SK-N-SH (cell line): Measurements from ENCODE around the gene NKX6-2. TPM values are rescaled to one million over a fixed set of nuclear protein-coding genes. Genes with fewer than 3 reads are reported as not detected.
A peak's percentile ranks its signal among the peaks of the same experiment; 100 is the strongest.

Experiments used
- CTCF ChIA-PET: fragments of 300-600, 350-600 bp; formaldehyde crosslinking; extraction: SDS; loops from one replicate; lab custom pipeline; 2021; lab: Yijun Ruan, JAX
- POLR2A ChIA-PET: fragments of 350-600 bp; sonication (Branson Sonifier 250); formaldehyde crosslinking; extraction: SDS; loops from one replicate; lab custom pipeline; 2020; ENCODE audit warnings: antibody characterized with exemption, inconsistent platforms; lab: Yijun Ruan, JAX
- DNase-seq: peaks from one replicate; pipeline ENCODE4 v3.0.0; 2012
- H2AFZ ChIP-seq: fragments of 200-600 bp; sonication (generic); 2 replicates; pipeline ENCODE4 v1.8.1; 2016; ENCODE audit warnings: antibody characterized with exemption, mild to moderate bottlenecking, low read depth
- H3F3A ChIP-seq: fragments of 200-600 bp; sonication (generic); replicated peaks from 2 replicates; pipeline ENCODE3; 2016; ENCODE audit warnings: antibody characterized with exemption, mild to moderate bottlenecking; ENCODE audit not compliant: insufficient read depth
- H3K27ac ChIP-seq, 2 experiments: fragments of 200-500 bp in 1 of 2; fragments of 200-600 bp in 1 of 2; sonication (Bioruptor generic) in 1 of 2; sonication (generic), shearing (Covaris generic) in 1 of 2; 2 replicates each; pipeline versions ENCODE4 v1.5.1 to v1.6.1; 2014 to 2016; ENCODE audit warnings: low read depth in 2 of 2, inconsistent platforms in 1 of 2, low read length in 1 of 2, mild to moderate bottlenecking in 1 of 2, mixed read lengths in 1 of 2
- H3K27me3 ChIP-seq: fragments of 200-600 bp; sonication (generic), shearing (Covaris generic); 2 replicates; pipeline ENCODE4 v1.6.1; 2016; ENCODE audit warnings: mixed run types; ENCODE audit not compliant: insufficient read depth
- H3K36me3 ChIP-seq, 2 experiments: fragments of 200-500 bp in 1 of 2; fragments of 200-600 bp in 1 of 2; sonication (Bioruptor generic) in 1 of 2; sonication (generic) in 1 of 2; replicated peaks in 1 of 2; 2 replicates each; pipeline versions ENCODE3 to v1.5.1; 2014 to 2016; ENCODE audit warnings: low read length in 1 of 2, mild to moderate bottlenecking in 1 of 2; ENCODE audit not compliant: insufficient read depth in 2 of 2, control insufficient read depth in 1 of 2
- H3K4me1 ChIP-seq, 2 experiments: fragments of 200-500 bp in 1 of 2; fragments of 200-600 bp in 1 of 2; sonication (Bioruptor generic) in 1 of 2; sonication (generic), shearing (Covaris generic) in 1 of 2; 2 replicates each; pipeline versions ENCODE4 v1.5.1 to v1.6.1; 2014 to 2016; ENCODE audit warnings: low read depth in 1 of 2, low read length in 1 of 2, mixed run types in 1 of 2; ENCODE audit not compliant: insufficient read depth in 2 of 2, control insufficient read depth in 1 of 2
- H3K4me2 ChIP-seq: fragments of 200-600 bp; sonication (generic), shearing (Covaris generic); 2 replicates; pipeline ENCODE4 v1.6.1; 2017; ENCODE audit warnings: mixed run types
- H3K4me3 ChIP-seq, 2 experiments: fragments of 200-500 bp in 1 of 2; fragments of 200-600 bp in 1 of 2; sonication (Bioruptor generic) in 1 of 2; sonication (generic), shearing (Covaris generic) in 1 of 2; 2 replicates each; pipeline versions ENCODE4 v1.5.1 to v1.8.1; 2014 to 2016; ENCODE audit warnings: low read depth in 2 of 2, inconsistent platforms in 1 of 2, low read length in 1 of 2, mild to moderate bottlenecking in 1 of 2, mixed read lengths in 1 of 2, moderate library complexity in 1 of 2
- H3K79me2 ChIP-seq: fragments of 200-600 bp; sonication (generic); 2 replicates; pipeline ENCODE4 v1.8.1; 2017; ENCODE audit warnings: mild to moderate bottlenecking; ENCODE audit not compliant: insufficient read depth
- H3K9ac ChIP-seq: fragments of 200-600 bp; sonication (generic); 2 replicates; pipeline ENCODE4 v1.6.1; 2017; ENCODE audit warnings: mixed run types
- H3K9me2 ChIP-seq: fragments of 200-600 bp; sonication (generic); 2 replicates; pipeline ENCODE4 v1.6.1; 2017; ENCODE audit warnings: mixed run types
- H3K9me3 ChIP-seq: fragments of 200-600 bp; sonication (generic); 2 replicates; pipeline ENCODE4 v1.6.1; 2017; ENCODE audit warnings: mixed run types, mild to moderate bottlenecking, moderate library complexity
- H4K20me1 ChIP-seq: fragments of 200-600 bp; sonication (generic); 2 replicates; pipeline ENCODE4 v1.6.1; 2017; ENCODE audit warnings: mild to moderate bottlenecking, mixed run types; ENCODE audit not compliant: insufficient read depth
- CHD2 ChIP-seq: fragments of 150-350 bp; IDR thresholded peaks from 2 replicates; pipeline ENCODE4 v1.6.1; 2018; ENCODE audit warnings: low read length; ENCODE audit not compliant: partially characterized antibody
- CTCF ChIP-seq: fragments of 200-600 bp; sonication (generic); IDR thresholded peaks from 2 replicates; pipeline ENCODE4 v1.6.1; 2017; ENCODE audit warnings: antibody characterized with exemption, mild to moderate bottlenecking, moderate library complexity
- ELF1 ChIP-seq: IDR thresholded peaks from 2 replicates; pipeline ENCODE4 v1.4.0; 2012
- FOXJ3 ChIP-seq: sonication (generic); formaldehyde crosslinking; IDR thresholded peaks from 2 replicates; pipeline ENCODE4 v1.5.1; 2020; ENCODE audit warnings: mild to moderate bottlenecking, missing genetic modification reagents
- FOXM1 ChIP-seq: IDR thresholded peaks from 2 replicates; pipeline ENCODE4 v1.4.0; 2012; ENCODE audit warnings: low read depth, mild to moderate bottlenecking
- GABPA ChIP-seq: IDR thresholded peaks from 2 replicates; pipeline ENCODE4 v1.4.0; 2012; ENCODE audit warnings: low read depth, mild to moderate bottlenecking
- IRF3 ChIP-seq: fragments of 150-350 bp; IDR thresholded peaks from 2 replicates; pipeline ENCODE4 v1.6.1; 2016; ENCODE audit warnings: mild to moderate bottlenecking, low read depth, low read length
- NRF1 ChIP-seq: IDR thresholded peaks from 2 replicates; pipeline ENCODE4 v1.6.1; 2012; ENCODE audit warnings: low read depth, mild to moderate bottlenecking, low read length
- POLR2AphosphoS5 ChIP-seq: IDR thresholded peaks from 2 replicates; pipeline ENCODE4 v1.6.1; 2012; ENCODE audit warnings: low read depth, low read length
- RAD21 ChIP-seq: IDR thresholded peaks from 2 replicates; pipeline ENCODE4 v1.6.1; 2012; ENCODE audit warnings: mild to moderate bottlenecking, low read length
- RXRA ChIP-seq: IDR thresholded peaks from 2 replicates; pipeline ENCODE4 v1.4.0; 2012; ENCODE audit warnings: low read depth, mild to moderate bottlenecking, borderline replicate concordance
- SIN3A ChIP-seq: IDR thresholded peaks from 2 replicates; pipeline ENCODE4 v1.6.1; 2012; ENCODE audit warnings: low read depth, mild to moderate bottlenecking, low read length, moderate library complexity, borderline replicate concordance
- TAF1 ChIP-seq: IDR thresholded peaks from 2 replicates; pipeline ENCODE4 v1.6.1; 2012; ENCODE audit warnings: low read depth, mild to moderate bottlenecking, low read length, moderate library complexity, borderline replicate concordance
- TEAD4 ChIP-seq: IDR thresholded peaks from 2 replicates; pipeline ENCODE4 v1.4.0; 2012; ENCODE audit warnings: mild to moderate bottlenecking, borderline replicate concordance; ENCODE audit not compliant: insufficient read depth
- YY1 ChIP-seq: IDR thresholded peaks from 2 replicates; pipeline ENCODE4 v1.4.0; 2012; ENCODE audit warnings: low read depth, mild to moderate bottlenecking
- WGBS: methylation state at CpG from one replicate; pipeline ENCODE4 v1.1.6; 2017; ENCODE audit warnings: low lambda C conversion rate; 5-methylcytosine and 5-hydroxymethylcytosine counted together
- polyA plus RNA-seq, 3 experiments: library from polyadenylated mRNA; depleted of rRNA; stranded (reverse); fragments of >200 nt; gene quantifications; 2 replicates each; pipeline ENCODE4 v1.2.3, GENCODE V29; 2012
- TF ChIP-seq, protein P1 (sequence below): IDR thresholded peaks from 2 replicates; pipeline ENCODE4; 2012
- TF ChIP-seq, protein P2 (sequence below): fragments of 150-350 bp; IDR thresholded peaks from 2 replicates; pipeline ENCODE4 v1.6.1; 2017; ENCODE audit warnings: antibody characterized with exemption, low read length, low read depth, borderline replicate concordance
- TF ChIP-seq, protein P3 (sequence below): IDR thresholded peaks from 2 replicates; pipeline ENCODE4 v1.4.0; 2012; ENCODE audit warnings: low read depth

Gene NKX6-2
- polyA plus RNA-seq, 1 of the 3 experiments (the other 2 are of a cell fraction) = not detected

- no peaks in the 10 kb centered on the region for H3K9me3 ChIP-seq
- H3K4me1 ChIP-seq = no peaks in the 10 kb centered on the region
- H3K27me3 ChIP-seq = peaks cover 46% of the 10 kb centered on the region
- TF ChIP-seq CHD2 (no peak), ELF1 (no peak), YY1 (no peak), SIN3A (no peak), RXRA (no peak), TEAD4 (no peak), GABPA (no peak), NRF1 (no peak), FOXJ3 (CRISPR knock-in tag) (no peak)
- TF ChIP-seq, protein P1, sequence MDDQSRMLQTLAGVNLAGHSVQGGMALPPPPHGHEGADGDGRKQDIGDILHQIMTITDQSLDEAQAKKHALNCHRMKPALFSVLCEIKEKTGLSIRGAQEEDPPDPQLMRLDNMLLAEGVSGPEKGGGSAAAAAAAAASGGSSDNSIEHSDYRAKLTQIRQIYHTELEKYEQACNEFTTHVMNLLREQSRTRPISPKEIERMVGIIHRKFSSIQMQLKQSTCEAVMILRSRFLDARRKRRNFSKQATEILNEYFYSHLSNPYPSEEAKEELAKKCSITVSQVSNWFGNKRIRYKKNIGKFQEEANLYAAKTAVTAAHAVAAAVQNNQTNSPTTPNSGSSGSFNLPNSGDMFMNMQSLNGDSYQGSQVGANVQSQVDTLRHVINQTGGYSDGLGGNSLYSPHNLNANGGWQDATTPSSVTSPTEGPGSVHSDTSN = no peak
- TF ChIP-seq, protein P2, sequence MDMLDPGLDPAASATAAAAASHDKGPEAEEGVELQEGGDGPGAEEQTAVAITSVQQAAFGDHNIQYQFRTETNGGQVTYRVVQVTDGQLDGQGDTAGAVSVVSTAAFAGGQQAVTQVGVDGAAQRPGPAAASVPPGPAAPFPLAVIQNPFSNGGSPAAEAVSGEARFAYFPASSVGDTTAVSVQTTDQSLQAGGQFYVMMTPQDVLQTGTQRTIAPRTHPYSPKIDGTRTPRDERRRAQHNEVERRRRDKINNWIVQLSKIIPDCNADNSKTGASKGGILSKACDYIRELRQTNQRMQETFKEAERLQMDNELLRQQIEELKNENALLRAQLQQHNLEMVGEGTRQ = no peak
- TF ChIP-seq, all 33 proteins: peak for 0
- peak; percentile 55 for DNase-seq
- H3K4me2 ChIP-seq = no peak overlapping the region
- 0 out of 2 replicates have a peak, but pooled peaks cover 4% of the 10 kb centered on the region for H4K20me1 ChIP-seq
- H3K79me2 ChIP-seq = no peaks in the 10 kb centered on the region
- ChIA-PET POLR2A (no interaction called here), CTCF (no interaction called here)
- no peak overlapping the region for H3K9ac ChIP-seq
- no peaks in the 10 kb centered on the region for H3F3A ChIP-seq
- H3K36me3 ChIP-seq = no peaks in the 10 kb centered on the region
- H3K9me2 ChIP-seq = no peaks in the 10 kb centered on the region
- WGBS = 5% methylated on average over 13 of the region's 80 CpGs
- no peak overlapping the region for H3K4me3 ChIP-seq
- no peak overlapping the region for H3K27ac ChIP-seq
- no peak overlapping the region for H2AFZ ChIP-seq
These were observed 1.0 kb upstream of the NKX6-2 start for GRCh38 chr10:132786884-132787494.

DNA sequence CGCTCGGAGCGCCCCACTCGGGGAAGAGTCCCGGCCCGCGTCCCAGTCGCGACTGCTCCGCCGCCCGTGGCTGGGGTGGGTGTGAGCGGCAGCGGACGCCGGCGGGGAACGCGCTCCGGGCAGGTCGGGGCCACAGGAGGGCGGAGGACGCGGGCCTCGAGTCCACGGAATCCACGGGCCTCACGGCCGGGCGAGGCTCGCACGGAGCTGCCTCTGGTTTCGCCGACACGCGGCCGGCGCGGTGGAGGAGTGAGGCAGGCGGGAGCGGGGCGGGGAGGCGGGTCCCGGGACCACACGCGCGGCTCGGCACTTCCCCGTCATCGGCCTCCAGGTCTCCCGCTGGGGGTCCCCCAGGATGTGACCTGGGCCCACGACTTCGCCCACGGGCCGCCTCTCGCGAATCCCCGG is 533 bp upstream of the NKX6-2 start:
- no peaks in the 10 kb centered on the region for H3K4me1 ChIP-seq
- no peaks in the 10 kb centered on the region for H3K36me3 ChIP-seq
- no peak overlapping the region for H2AFZ ChIP-seq
- H3K79me2 ChIP-seq = no peaks in the 10 kb centered on the region
- H3K4me3 ChIP-seq = no peak overlapping the region
- H3K27me3 ChIP-seq = peaks cover 46% of the 10 kb centered on the region
- WGBS = no CpG with 5 or more reads among the region's 58 CpGs
- ChIA-PET POLR2A (no interaction called here), CTCF (interaction anchor here (1.4 kb wide), 1 partner anchor 131 kb away, joined by 3 read pairs; no protein-coding TSS in a partner anchor)
- 0 out of 2 replicates have a peak, but pooled peaks cover 4% of the 10 kb centered on the region for H4K20me1 ChIP-seq
- no peak overlapping the region for H3K9ac ChIP-seq
- no peaks in the 10 kb centered on the region for H3K9me3 ChIP-seq
- H3K27ac ChIP-seq = no peak overlapping the region
- H3K9me2 ChIP-seq = no peaks in the 10 kb centered on the region
- H3K4me2 ChIP-seq = no peak overlapping the region
- DNase-seq = peak; percentile 58
- no peaks in the 10 kb centered on the region for H3F3A ChIP-seq
- TF ChIP-seq IRF3 (no peak), SIN3A (no peak), TEAD4 (no peak), RAD21 (no peak), CTCF (no peak), FOXM1 (no peak), FOXJ3 (CRISPR knock-in tag) (no peak), CHD2 (no peak), POLR2AphosphoS5 (no peak), TAF1 (no peak)
- TF ChIP-seq, protein P2 = no peak
- TF ChIP-seq, protein P3, sequence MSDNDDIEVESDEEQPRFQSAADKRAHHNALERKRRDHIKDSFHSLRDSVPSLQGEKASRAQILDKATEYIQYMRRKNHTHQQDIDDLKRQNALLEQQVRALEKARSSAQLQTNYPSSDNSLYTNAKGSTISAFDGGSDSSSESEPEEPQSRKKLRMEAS = no peak
